HG03432 (cell line): Measurements from ENCODE around the gene ELOA.
"Not testable (repeated sequence)": the region's sequence is repeated elsewhere in the genome, so short reads cannot be mapped to it uniquely, and the experiment has no call there.

Experiments used
- ATAC-seq: cut with Tn5 transposase; IDR thresholded peaks from one replicate; pipeline ENCODE4 v1.9.1; 2021; ENCODE audit warnings: mild to moderate bottlenecking, moderate library complexity; ENCODE audit not compliant: unreplicated experiment

ELOA gene

GRCh38 chr1:23799255-23799569 is 55.9 kb downstream of the ELOA start:
- ATAC-seq = no peak

GRCh38 chr1:23799570-23800399 is 56.5 kb downstream of the ELOA start:
- peak; percentile 18 for ATAC-seq

- ATAC-seq = peak; percentile 74
Measured at GRCh38 chr1:23800400-23801337, 57.4 kb downstream of the ELOA start, which contains the start of gene GALE. Gene GALE (minus strand): TSS chr1:23800754. CDS start chr1:23799007, 1,747 bp downstream.

- no peak for ATAC-seq
Measured at GRCh38 chr1:23801338-23801748, 58.1 kb downstream of the ELOA start.

- ATAC-seq = no peak
Measured at GRCh38 chr1:23801876-23802275, 58.6 kb downstream of the ELOA start.

- not testable (repeated sequence) for ATAC-seq
Measured at GRCh38 chr1:23802809-23803342, 59.6 kb downstream of the ELOA start.

- no peak for ATAC-seq
Measured at GRCh38 chr1:23803674-23804073, 60.4 kb downstream of the ELOA start.

GRCh38 chr1:23804183-23804835 is 61.0 kb downstream of the ELOA start:
- no peak for ATAC-seq

GRCh38 chr1:23805025-23805424 is 61.8 kb downstream of the ELOA start:
- no peak for ATAC-seq

- ATAC-seq = no peak
Measured at GRCh38 chr1:23806280-23806679, 63.0 kb downstream of the ELOA start.

GRCh38 chr1:23807453-23807852 is 64.2 kb downstream of the ELOA start:
- ATAC-seq = no peak

- ATAC-seq = peak; percentile 77
Measured at GRCh38 chr1:23809751-23810171, 66.5 kb downstream of the ELOA start.

- ATAC-seq = peak; percentile 59
Measured at GRCh38 chr1:23810818-23811540, 67.7 kb downstream of the ELOA start.
